GM15510 (cell line): ENCODE results near the gene SSTR3.

ENCODE experiments used
- POLR2A ChIP-seq: IDR thresholded peaks from 3 replicates; pipeline ENCODE4 v1.6.1; 2011; ENCODE audit warnings: borderline replicate concordance; ENCODE audit not compliant: insufficient read length; ENCODE audit errors: extremely low read depth

Gene SSTR3

GRCh38 chr22:37225481-37225880, 13.2 kb upstream of the SSTR3 start:
- no peak for TF ChIP-seq POLR2A

DNA sequence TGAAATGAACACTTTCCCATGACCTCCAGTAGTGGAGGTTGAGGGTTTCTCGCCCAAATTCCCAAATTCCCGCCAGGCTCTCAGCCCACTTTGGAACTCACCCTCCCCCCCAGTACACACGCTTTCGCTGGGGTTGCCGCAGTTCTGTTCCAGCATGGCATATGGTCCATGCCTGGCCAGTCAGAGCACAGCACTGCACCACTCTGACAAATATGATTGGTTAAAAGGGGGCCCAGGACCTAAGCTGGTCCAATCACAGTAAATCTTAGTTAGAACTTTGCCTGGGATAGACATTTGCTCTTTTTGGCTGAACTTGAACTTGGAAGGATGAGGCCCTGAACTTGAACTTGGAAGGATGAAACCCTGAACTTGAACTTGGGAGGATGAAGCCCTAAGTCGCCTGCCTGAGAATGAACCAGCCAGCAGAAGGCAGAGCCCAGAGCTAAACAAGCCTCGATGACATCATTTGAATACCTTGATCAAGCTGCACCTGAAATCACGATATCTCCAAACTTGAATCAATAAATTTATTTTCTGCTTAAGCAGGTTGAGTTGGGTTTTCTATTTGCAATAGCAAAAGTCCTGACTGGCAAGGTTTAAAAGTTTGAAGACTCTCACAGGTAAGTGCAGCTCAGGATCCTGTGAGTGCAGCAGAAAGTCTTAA, 12.6 kb upstream of the SSTR3 start:
- TF ChIP-seq POLR2A, result no peak

DNA sequence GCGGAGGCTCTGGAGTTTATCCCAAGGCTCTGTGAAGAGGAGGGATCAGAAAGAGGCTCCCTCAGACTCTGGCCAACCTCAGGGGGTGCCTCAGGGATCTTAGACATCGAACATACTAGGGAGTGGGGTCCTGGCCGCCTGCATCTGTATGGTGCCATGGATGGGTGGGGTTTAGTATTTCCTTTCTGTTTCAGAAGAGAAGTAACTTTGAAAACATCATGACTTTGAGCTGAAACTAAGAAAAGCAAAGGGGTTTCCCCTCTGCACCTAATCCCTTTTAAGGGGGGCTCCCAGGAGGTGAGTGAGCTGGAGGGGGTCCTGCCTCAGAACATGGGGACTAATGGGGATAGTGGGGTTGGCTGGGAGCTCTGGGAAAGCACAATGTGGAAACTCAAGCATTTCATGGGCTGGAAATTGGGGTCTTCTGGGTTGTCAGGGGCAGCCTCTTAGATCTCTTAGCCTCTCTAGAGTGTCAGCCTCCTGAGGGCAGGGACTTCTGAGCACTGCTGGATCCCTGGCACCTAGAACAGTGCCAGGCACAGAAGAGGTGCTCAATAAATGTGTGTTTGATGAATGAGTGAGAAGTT, 11.8 kb upstream of the SSTR3 start:
- TF ChIP-seq POLR2A, result peak; percentile 19

GRCh38 chr22:37222440-37222971, 10.2 kb upstream of the SSTR3 start:
- no peak for TF ChIP-seq POLR2A

GRCh38 chr22:37221424-37222333, 9.4 kb upstream of the SSTR3 start:
- no peak for TF ChIP-seq POLR2A

GRCh38 chr22:37220543-37220981, 8.3 kb upstream of the SSTR3 start:
- peak; percentile 24 for TF ChIP-seq POLR2A

DNA sequence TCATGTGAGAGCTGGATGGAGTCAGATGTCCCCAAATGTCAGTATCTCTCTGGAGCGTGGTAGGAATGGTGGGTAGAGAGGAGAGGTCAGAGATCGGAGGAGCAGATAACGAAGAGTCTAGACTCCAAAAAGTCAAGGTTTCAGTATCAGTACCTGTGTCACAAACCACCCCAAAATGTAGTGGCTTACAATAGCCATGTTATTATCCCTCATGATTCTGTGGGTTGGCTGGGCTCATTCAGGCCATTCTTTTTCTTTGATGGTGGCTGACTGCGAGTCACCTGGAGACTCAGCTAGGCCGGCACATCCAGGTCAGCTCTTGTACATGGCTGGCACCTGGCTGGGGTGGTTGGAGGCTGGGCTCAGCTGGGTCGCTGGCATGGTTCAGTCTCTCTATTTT, 7.3 kb upstream of the SSTR3 start:
- TF ChIP-seq POLR2A, result peak; percentile 12

- TF ChIP-seq POLR2A, result peak; percentile 48
Observed at GRCh38 chr22:37218771-37219411, 6.6 kb upstream of the SSTR3 start.

GRCh38 chr22:37218399-37218770, 6.1 kb upstream of the SSTR3 start:
- no peak for TF ChIP-seq POLR2A

- no peak for TF ChIP-seq POLR2A
Observed at GRCh38 chr22:37215890-37216289, 3.6 kb upstream of the SSTR3 start.

- TF ChIP-seq POLR2A, result no peak
Observed at GRCh38 chr22:37214731-37215030, 2.4 kb upstream of the SSTR3 start.

GRCh38 chr22:37213941-37214730, 1.9 kb upstream of the SSTR3 start:
- TF ChIP-seq POLR2A, result no peak

GRCh38 chr22:37213218-37213855, 1.1 kb upstream of the SSTR3 start:
- no peak for TF ChIP-seq POLR2A

DNA sequence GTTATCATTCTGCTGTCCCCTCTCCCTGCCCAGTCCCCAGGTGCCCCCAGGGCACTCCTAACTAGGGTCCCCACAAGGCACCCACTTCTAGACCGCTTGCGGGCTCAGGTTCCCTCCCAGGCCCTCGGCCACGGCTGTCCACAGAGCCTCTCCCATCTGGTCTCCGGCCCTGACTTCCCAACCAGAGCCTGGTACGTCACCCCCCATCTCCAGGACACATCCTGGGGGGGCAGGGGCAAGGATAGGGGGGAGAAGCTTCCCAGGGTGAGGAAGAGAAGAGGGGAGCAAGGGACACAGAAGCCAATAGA, 457 bp downstream of the SSTR3 start:
- TF ChIP-seq POLR2A, result no peak
